H4 (cell line): ENCODE results near the gene NRXN3. TPM values are rescaled to one million over a fixed set of nuclear protein-coding genes. Genes with fewer than 3 reads are reported as not detected.

Experiments
- DNase-seq: peaks from one replicate; pipeline ENCODE4 v3.0.0-alpha.2; 2015; ENCODE audit warnings: low spot score
- total RNA-seq: library from RNA; depleted of rRNA; stranded (reverse); fragments of >200 nt; shearing (Covaris generic); gene quantifications from 2 replicates; pipeline ENCODE4 v1.2.3, GENCODE V29; 2014

The NRXN3 gene
- total RNA-seq, 1 experiment from 2014 or later = 0.37 TPM

- no peak for DNase-seq
Observed at GRCh38 chr14:78637489-78637888, 467.3 kb downstream of the NRXN3 start.

DNA sequence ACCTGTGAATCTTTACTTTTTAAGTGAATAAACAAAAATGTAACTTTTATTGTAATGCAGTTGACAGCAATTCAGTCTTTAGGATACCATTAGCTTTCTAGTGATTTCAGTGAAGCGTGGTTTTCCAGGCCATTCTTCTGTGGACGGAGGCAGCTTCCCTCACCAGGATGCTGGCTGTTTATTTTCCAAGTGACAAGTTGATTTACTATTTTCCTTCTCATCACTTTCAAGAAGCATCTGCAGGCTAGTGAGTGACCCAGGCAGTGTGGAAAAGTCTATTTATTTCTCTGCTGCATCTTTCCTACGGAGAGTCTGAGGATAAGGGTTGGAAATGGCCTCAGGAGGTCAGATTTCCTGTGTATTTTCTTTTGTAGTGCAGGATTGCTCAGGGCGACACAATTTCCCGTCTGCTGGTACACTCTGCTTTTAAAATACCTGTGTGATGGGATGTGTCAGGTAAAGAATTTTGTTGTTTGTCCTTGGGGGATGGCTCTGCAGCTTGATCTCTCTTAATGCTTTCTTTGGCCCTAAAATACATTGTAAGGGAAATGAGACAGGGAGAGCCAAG, 467.8 kb downstream of the NRXN3 start:
- DNase-seq = no peak

- DNase-seq = no peak
Observed at GRCh38 chr14:78638926-78639325, 468.8 kb downstream of the NRXN3 start.

DNA sequence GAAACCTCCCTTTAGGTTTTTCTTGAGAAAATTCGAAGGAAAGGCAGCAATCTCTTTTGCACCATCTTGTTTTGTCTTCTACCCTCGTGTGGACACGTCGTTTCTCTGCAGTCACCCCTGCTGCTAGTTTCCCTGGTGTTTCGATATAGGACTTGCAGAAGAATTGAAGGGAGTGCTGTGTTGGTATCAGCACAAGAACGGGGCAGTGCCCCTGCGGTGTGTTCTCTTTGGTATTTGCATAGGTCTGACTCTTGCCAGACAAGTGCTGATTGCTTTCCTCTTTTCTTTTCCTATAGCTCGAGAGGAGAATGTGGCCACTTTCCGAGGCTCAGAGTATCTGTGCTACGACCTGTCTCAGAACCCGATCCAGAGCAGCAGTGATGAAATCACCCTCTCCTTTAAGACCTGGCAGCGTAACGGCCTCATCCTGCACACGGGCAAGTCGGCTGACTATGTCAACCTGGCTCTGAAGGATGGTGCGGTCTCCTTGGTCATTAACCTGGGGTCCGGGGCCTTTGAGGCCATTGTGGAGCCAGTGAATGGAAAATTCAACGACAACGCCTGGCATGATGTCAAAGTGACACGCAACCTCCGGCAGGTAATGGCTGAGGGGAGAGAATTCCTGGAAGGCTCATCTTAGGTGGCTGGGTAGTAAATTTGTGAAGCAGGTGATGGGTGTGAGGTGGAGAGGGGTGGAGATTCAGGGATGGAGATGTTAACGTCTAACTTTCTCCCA, 474.8 kb downstream of the NRXN3 start:
- no peak for DNase-seq

DNA sequence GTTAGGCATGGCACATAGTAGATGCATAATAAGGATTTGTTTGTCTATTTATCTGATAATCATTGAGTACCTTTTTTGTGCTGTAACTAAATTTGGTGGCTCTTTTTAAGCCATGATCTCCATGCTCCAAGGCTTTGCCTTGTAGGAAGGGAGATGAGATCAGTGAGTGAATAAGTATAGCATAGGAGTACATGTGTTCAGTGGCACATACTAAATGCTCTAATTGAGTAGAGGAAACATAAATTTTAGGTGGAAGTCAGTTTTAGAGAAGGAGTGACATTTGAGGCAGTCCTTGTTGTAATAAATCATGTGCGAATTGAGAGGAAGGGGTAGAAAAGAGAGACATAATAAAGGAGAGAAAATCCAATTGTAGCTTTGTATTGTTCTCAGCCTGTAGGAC, 482.6 kb downstream of the NRXN3 start:
- no peak for DNase-seq

DNA sequence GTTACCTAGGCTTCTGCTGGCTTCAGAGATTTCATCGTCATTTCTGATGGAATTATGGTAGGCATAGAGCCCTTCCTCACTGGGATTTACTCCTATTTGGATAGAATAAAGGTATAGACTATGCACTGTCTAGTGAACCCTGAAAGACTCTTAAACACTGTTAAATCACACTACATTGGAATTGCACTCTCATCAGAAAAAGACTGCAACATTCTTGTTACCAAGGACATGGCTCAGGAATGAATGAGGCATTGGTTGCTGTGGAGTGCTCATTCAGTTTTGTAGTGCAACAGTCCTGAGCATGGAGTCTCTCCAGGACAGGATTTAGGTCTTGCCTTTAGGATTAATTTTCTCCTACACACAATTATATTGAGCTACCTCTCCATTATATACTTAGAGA, 483.0 kb downstream of the NRXN3 start:
- no peak for DNase-seq

- no peak for DNase-seq
Observed at GRCh38 chr14:78657451-78657850, 487.3 kb downstream of the NRXN3 start.

DNA sequence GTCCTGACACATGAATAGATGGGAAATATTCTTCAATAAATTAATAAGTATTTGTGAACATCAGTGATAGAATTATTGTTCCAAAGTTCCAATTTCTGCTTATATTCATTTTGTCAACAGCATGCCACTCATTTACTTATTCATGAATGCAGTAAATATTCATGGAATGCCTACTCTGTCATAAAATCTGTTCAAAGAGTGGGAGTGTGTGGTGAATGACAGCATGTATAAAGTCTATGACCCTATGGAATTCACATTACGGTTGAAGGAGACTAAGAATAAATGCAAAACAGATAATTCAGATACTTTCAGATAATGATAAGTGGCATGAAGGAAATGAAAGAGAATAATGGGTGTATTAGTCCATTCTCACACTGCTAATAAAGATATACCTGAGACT, 494.7 kb downstream of the NRXN3 start:
- DNase-seq = no peak

DNA sequence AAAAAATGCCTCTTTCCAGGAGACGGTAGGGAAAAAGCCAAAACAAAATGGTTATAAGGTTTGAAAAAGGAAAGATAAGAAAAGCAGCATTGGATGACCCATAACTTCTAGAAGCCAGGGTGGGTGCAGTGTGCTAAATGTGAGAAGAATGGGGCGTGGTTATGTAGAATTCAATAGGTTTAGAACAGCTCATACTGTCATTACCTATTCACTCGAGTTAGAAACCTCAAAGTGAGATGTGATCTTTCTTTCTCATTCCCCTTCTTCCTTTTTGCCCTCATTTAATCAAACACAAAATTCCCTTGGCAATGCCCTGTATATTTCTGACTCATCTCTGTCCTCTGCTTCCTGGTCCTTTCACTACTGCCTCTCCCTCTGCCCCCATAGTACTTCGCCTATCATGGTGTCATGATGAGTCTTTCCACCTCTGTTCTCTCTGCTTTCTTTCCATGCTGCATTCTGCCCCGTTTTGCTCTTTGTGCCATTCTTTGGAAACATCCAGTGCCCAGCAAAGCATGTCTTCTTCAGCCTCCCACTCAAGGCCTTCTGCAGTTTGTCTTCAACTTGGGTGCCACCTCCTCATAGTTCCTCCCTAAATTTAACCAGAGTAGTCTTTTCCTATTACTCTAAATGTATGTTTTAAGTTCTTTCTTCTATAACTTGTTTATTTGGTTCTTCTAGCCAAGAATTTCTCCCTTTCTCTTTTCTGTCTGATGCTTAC, 496.3 kb downstream of the NRXN3 start:
- no peak for DNase-seq

- DNase-seq = no peak
Observed at GRCh38 chr14:78667141-78667540, 497.0 kb downstream of the NRXN3 start.

DNA sequence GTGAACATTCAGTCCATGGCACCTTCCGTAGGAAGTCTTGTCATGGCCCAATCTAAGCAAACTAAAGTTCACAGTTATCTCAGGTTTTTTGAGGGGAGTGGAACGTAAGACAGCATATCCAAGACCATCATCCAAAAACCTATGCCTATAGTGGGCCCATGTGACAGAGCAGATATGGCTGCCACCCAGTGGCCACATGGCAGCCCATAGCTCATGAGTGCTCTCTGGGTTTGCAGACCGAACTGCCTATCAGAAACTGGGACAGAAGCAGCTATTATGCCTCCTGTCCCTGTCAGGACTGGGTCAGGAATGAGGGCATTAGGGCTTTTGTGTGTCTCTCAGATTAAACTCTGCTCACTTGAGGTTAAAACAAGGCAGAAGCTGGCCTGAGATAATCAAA, 503.7 kb downstream of the NRXN3 start:
- no peak for DNase-seq

DNA sequence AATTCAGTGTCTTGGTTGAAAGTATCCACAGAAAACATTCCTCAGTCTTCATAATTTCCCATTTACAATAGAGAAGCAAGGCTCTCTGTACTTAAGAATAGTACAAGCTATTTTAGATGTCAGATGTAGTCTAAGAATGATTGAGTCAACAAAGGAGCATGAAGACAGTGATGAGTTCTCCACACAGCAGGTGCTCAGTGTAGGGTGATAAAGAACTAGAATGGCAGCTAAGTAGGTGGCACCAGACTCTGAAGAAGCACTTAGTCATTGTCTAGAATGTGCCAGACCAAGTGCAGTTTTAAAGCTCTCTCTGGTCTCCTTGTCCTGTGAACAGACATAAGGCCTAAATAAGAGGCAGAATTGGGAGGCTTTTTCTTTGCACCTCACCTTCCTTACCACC, 504.6 kb downstream of the NRXN3 start:
- no peak for DNase-seq

- DNase-seq = no peak
Observed at GRCh38 chr14:78683206-78683605, 513.0 kb downstream of the NRXN3 start.

DNA sequence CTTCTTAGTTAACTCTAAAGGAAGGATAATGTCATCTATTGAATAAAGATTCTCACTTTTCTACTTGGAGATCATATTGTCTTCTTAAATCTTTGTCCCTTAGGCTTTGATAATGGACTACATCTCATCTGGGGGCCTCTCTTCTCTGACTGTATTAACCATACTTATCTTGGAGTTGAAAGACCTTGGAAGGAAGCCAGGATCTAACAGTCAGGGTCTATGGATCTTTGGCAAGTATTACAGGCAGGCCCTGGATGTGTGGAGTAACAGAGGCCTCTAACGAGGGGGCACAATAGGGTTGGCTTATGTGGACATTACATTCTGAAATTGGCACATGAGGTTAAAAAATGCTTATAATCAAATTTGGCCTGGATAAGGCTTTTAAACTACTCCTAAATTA, 513.8 kb downstream of the NRXN3 start:
- DNase-seq = no peak

DNA sequence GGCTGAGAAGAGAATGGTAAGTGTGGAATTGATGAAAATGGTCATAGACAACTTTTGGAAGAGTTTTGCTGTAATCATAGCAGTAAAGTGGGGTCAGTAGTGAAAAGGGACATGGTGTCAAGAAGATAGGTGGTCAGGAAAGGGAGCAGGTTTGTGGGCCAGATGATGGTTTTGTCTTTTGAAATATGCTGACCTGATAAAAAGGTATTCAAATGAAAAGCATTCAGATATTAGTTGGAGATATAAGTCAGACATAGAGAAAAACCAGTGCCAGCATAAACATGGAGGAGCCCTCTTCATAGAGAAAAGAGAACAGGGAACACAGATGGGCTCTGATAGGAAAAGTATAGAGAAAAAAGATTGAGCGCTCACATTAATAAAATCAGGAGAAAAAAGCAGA, 518.3 kb downstream of the NRXN3 start:
- DNase-seq = no peak

DNA sequence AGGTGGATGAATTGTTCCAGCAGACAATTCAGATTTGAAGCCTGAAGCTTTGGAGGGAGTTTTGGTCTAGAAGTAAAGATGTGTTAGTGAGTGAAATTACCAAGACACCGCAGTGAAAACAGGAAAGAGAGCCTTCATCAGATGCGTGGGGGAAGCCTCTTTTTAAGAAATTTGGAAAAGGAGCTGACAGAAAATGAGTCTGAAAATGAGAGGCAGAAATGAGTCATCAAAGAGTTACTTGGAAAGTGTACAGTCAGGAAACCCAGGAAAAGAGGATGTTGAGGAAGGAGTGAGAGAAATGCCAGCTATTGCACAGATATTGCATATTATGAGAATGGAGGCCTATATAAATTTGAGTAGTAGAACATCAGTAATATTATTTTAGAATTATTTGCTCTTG, 520.7 kb downstream of the NRXN3 start:
- no peak for DNase-seq

- no peak for DNase-seq
Observed at GRCh38 chr14:78697341-78697740, 527.2 kb downstream of the NRXN3 start.

- no peak for DNase-seq
Observed at GRCh38 chr14:78698991-78699390, 528.8 kb downstream of the NRXN3 start.

DNA sequence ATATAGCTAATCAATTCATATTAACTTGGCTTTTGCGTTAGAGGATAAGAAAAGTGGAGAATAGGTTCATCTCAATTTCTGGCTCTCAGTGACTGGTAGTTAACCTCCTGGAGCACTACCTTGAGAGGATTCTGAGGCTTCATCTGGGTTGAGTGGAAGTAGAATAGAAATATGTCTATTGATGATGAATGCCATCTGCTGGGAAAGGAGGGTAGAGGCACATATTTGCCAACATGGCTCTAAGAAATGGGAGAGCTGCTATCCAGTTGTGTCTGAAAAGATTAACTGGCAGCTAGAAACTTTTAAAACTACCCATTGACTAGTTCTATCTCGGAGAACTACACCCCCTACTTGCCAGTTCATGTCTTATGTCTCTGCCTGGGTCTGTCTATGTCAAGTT, 530.1 kb downstream of the NRXN3 start:
- no peak for DNase-seq

DNA sequence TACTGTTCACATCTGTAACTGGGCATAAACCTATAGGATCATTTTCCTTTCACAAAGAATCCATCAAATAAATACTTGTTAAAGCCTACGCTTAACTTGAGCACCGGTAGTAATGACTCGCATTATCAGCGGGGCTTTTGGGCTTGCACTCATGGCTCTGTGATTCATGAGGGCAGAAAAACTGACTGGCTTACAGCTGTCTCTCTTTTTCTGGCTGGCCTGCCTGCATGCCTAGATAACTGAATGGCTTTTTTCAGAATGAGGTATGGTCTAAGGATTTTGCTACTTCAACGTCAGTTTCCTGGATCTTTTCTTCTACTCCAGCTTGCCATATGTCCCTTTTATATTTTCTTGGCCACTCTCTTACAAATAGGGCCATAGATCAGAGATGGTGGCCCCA, 531.1 kb downstream of the NRXN3 start:
- no peak for DNase-seq

DNA sequence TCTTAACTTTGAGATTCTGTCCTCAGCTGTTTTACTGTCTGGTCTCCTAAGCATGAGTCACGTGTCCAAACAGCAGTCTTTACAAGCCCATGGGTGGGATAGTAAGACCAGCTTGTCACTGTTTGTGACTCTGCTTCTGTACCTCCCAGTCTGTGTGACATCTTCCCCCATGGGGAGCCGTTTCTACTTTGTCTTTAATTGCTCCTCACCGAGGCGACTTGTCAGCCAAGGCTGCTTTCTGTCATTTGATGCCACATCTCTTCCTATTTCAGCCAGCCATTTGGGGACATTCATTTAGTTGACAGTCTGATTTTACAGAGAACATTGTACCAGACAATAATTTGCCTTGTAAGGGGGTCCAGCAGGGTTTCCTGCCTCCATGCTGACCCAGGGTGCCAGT, 534.8 kb downstream of the NRXN3 start:
- no peak for DNase-seq

GRCh38 chr14:78705989-78706388, 535.8 kb downstream of the NRXN3 start:
- DNase-seq = no peak
